CD4-positive, alpha-beta T cell (primary cell): ENCODE results near the gene ZAR1. TPM values are rescaled to one million over a fixed set of nuclear protein-coding genes. Genes with fewer than 3 reads are reported as not detected.

Source experiments
- ATAC-seq: fragments of 200-7000 bp; cut with Tn5 transposase; one replicate; pipeline ENCODE4 v1.10.0; 2022; ENCODE audit warnings: mild to moderate bottlenecking; ENCODE audit not compliant: poor library complexity
- CTCF ChIA-PET: fragments of 350-600 bp; sonication (Branson Sonifier 250); formaldehyde crosslinking; loops from one replicate; lab custom pipeline; 2021; ENCODE audit warnings: antibody characterized with exemption, inconsistent platforms; lab: Charles Lee
- POLR2A ChIA-PET: fragments of 350-600 bp; sonication (Branson Sonifier 250); formaldehyde crosslinking; loops from one replicate; lab custom pipeline; 2021; ENCODE audit warnings: antibody characterized with exemption, inconsistent platforms; lab: Charles Lee
- DNase-seq, 14 experiments: peaks; one replicate each; pipeline ENCODE4 v3.0.0-alpha.2; 2013 to 2020; ENCODE audit warnings: mixed read lengths in 2 of 14
- H3K27ac ChIP-seq, 2 donors: one replicate each; pipeline versions ENCODE4 v1.5.1 to v1.7.0; 2013; ENCODE audit warnings: low read length in 2 of 2, low read depth in 1 of 2, mild to moderate bottlenecking in 1 of 2
- H3K27me3 ChIP-seq, 2 experiments: 1 replicate in 1 of 2; 2 replicates in 1 of 2; pipeline versions ENCODE4 v1.6.1 to v1.7.0; 2013; ENCODE audit warnings: low read length in 2 of 2, control low read depth in 1 of 2, mild to moderate bottlenecking in 1 of 2, moderate library complexity in 1 of 2; ENCODE audit not compliant: insufficient read depth in 2 of 2, control insufficient read depth in 1 of 2
- H3K36me3 ChIP-seq: one replicate; pipeline ENCODE4 v1.6.1; 2013; ENCODE audit warnings: low read length, control low read depth; ENCODE audit not compliant: insufficient read depth
- H3K4me1 ChIP-seq: one replicate; pipeline ENCODE4 v1.6.1; 2013; ENCODE audit warnings: low read length, control low read depth; ENCODE audit not compliant: insufficient read depth
- H3K4me3 ChIP-seq: one replicate; pipeline ENCODE4 v1.5.1; 2013; ENCODE audit warnings: mild to moderate bottlenecking, low read length, moderate library complexity
- H3K9me3 ChIP-seq, 2 experiments: 1 replicate in 1 of 2; 2 replicates in 1 of 2; pipeline versions ENCODE4 v1.6.1 to v1.7.0; 2013; ENCODE audit warnings: low read length in 2 of 2, mild to moderate bottlenecking in 2 of 2, control low read depth in 1 of 2, moderate library complexity in 1 of 2; ENCODE audit not compliant: control insufficient read depth in 1 of 2, insufficient read depth in 1 of 2
- H3K27ac Mint-ChIP-seq: one replicate; pipeline ENCODE4 v1.8.0; 2020; ENCODE audit warnings: mixed read lengths
- H3K27me3 Mint-ChIP-seq: one replicate; pipeline ENCODE4 v1.8.0; 2021; ENCODE audit warnings: mixed read lengths
- H3K36me3 Mint-ChIP-seq: one replicate; pipeline ENCODE4 v1.8.0; 2021; ENCODE audit warnings: low read depth, mixed read lengths
- H3K4me1 Mint-ChIP-seq: one replicate; pipeline ENCODE4 v1.8.0; 2021; ENCODE audit warnings: low read depth, mixed read lengths
- H3K4me3 Mint-ChIP-seq: one replicate; pipeline ENCODE4 v1.8.0; 2020; ENCODE audit warnings: mild to moderate bottlenecking, mixed read lengths
- H3K9me3 Mint-ChIP-seq: one replicate; pipeline ENCODE4 v1.8.0; 2020; ENCODE audit warnings: mixed read lengths
- CTCF ChIP-seq: fragments of 200-600 bp; IDR thresholded peaks from one replicate; pipeline ENCODE4 v1.8.0; 2022; ENCODE audit warnings: antibody characterized with exemption, mild to moderate bottlenecking
- intact Hi-C, 2 experiments: fragments of 100-400 bp; cut with DNase I in 1 of 2; cut with micrococcal nuclease in 1 of 2; formaldehyde crosslinking; loops; one replicate each; pipeline versions ENCODE4 v1.15.1 to v1.9.0; 2023 to 2025; cut with DNase I, micrococcal nuclease
- total RNA-seq, 174 experiments: library from RNA in 2 of 174; stranded (reverse) in 2 of 174; gene quantifications; one replicate each; pipeline ENCODE4 v1.2.3 and lab custom pipeline; 2021 to 2026

The ZAR1 gene
- total RNA-seq, 2 experiments from 2014 or later: not detected

GRCh38 chr4:48470570-48470969 lies 19.5 kb upstream of the ZAR1 start:
- POLR2A ChIA-PET: no interaction called here

GRCh38 chr4:48472794-48473193 lies 17.3 kb upstream of the ZAR1 start:
- no peak overlapping the region for H3K4me3 Mint-ChIP-seq
- H3K4me3 ChIP-seq: no peak overlapping the region
- no peak for TF ChIP-seq CTCF
- no peaks in the 10 kb centered on the region for H3K27me3 ChIP-seq
- ChIA-PET POLR2A (no interaction called here), CTCF (interaction anchor here (0.7 kb wide), 1 partner anchor 533 kb away, joined by 4 read pairs; no protein-coding TSS in a partner anchor)
- H3K27ac Mint-ChIP-seq: no peak overlapping the region
- H3K27me3 Mint-ChIP-seq: peaks cover 15% of the 10 kb centered on the region
- ATAC-seq (no peak), DNase-seq (no peak)
- no peaks in the 10 kb centered on the region for H3K4me1 Mint-ChIP-seq
- H3K27ac ChIP-seq: no peak overlapping the region
- H3K36me3 Mint-ChIP-seq: no peaks in the 10 kb centered on the region
- intact Hi-C loops: loop anchor here in 1 of 2 experiments (5.0 kb wide), 1 partner anchor 1140 kb away; no protein-coding TSS in a partner anchor
- no peaks in the 10 kb centered on the region for H3K4me1 ChIP-seq
- no peaks in the 10 kb centered on the region for H3K9me3 ChIP-seq
- H3K36me3 ChIP-seq: no peaks in the 10 kb centered on the region
- H3K9me3 Mint-ChIP-seq: no peaks in the 10 kb centered on the region

More at GRCh38 chr4:48470570-48470969, 19.5 kb upstream of the ZAR1 start:
- no peak for TF ChIP-seq CTCF
- Histone ChIP-seq H3K4me1 (no peaks in the 10 kb centered on the region), H3K4me3 (no peak overlapping the region), H3K27me3 (no peaks in the 10 kb centered on the region), H3K27ac (no peak overlapping the region), H3K9me3 (no peaks in the 10 kb centered on the region), H3K36me3 (no peaks in the 10 kb centered on the region)
- Mint-ChIP-seq H3K27me3 (peaks cover 7% of the 10 kb centered on the region), H3K4me3 (no peak overlapping the region), H3K27ac (no peak overlapping the region), H3K9me3 (no peaks in the 10 kb centered on the region), H3K4me1 (no peaks in the 10 kb centered on the region), H3K36me3 (no peaks in the 10 kb centered on the region)
- intact Hi-C loops: loop anchor here in 1 of 2 experiments (5.0 kb wide), 1 partner anchor 1138 kb away; no protein-coding TSS in a partner anchor
- CTCF ChIA-PET: no interaction called here
- DNase-seq (no peak), ATAC-seq (no peak)

GRCh38 chr4:48475770-48476169 lies 14.3 kb upstream of the ZAR1 start:
- no peak for ATAC-seq
- ChIA-PET CTCF (no interaction called here), POLR2A (interaction anchor here (0.9 to 1.1 kb wide), 2 partner anchors 10 to 28 kb away, joined by 3 read pairs; no protein-coding TSS in a partner anchor)
- no peaks in the 10 kb centered on the region for H3K4me1 Mint-ChIP-seq
- no peak overlapping the region for H3K4me3 Mint-ChIP-seq
- Histone ChIP-seq H3K36me3 (no peaks in the 10 kb centered on the region), H3K4me1 (no peaks in the 10 kb centered on the region), H3K27ac (no peak overlapping the region), H3K4me3 (no peak overlapping the region), H3K9me3 (no peaks in the 10 kb centered on the region), H3K27me3 (peaks cover 2 to 3% of the 10 kb centered on the region in 2 experiments)
- intact Hi-C loops: no loop called here
- no peak overlapping the region for H3K27ac Mint-ChIP-seq
- no peaks in the 10 kb centered on the region for H3K36me3 Mint-ChIP-seq
- DNase-seq: no peak
- peaks cover 21% of the 10 kb centered on the region for H3K27me3 Mint-ChIP-seq
- no peaks in the 10 kb centered on the region for H3K9me3 Mint-ChIP-seq
- no peak for TF ChIP-seq CTCF
